ENCODE measurements around the gene DMD.
"Not testable (repeated sequence)": the region's sequence is repeated elsewhere in the genome, so short reads cannot be mapped to it uniquely, and the experiment has no call there.

DMD gene

GRCh38 chrX:32839781-32840180, 371.6 kb downstream of the DMD start:
- no peak for DNase-seq

GRCh38 chrX:32825009-32825408, 386.3 kb downstream of the DMD start:
- no peak for DNase-seq

DNA sequence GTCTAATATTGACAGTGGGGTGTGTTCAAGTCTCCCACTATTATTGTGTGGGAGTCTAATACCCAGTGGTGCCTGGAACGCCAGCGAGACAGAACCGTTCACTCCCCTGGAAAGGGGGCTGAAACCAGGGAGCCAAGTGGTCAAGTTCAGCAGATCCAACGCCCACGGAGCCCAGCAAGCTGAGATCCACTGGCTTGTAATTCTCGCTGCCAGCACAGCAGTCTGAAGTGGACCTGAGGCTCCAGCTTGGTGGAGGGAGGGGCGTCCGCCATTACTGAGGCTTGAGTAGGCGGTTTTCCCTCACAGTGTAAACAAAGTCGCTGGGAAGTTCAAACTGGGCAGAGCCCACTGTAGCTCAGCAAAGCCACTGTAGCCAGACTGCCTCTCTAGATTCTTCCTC, 407.3 kb downstream of the DMD start:
- no peak for DNase-seq

GRCh38 chrX:32798990-32799389, 412.4 kb downstream of the DMD start:
- DNase-seq: no peak

DNA sequence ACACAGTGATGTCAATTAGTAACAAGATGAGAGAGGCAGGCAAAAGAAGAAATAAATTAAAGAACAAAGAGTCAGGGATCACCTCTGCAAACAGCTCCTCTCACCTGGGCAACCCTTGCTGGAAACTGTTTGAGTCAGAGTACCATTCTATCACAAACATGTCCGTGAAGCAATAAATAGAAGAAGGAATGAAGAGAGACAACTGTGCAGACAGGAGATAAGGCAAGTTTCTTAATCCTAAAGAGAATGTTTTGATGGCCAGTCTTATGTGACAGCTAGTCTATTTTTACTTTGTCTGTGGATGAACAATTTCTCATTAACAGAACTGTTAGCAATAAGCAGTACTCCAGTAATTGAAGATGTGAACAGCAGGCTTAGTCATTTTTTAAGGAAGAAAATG, 422.4 kb downstream of the DMD start:
- no peak for DNase-seq

DNA sequence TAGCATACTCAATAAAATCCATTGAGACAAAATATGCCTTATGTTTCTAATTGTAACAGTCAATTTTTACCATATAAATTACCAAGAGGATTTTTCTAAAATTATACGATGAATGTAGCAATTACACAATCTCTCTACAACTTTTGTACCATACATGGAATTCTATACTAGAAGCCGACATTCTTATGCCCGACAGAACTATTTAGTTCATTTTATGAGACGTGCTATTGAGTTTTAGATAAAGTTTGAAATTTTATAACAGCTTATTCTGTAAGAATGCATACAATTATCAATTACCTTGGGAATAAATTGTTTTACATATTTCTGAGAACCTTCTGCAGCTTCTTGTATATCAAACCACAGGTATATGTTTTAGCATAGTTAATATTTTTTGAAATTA, 431.2 kb downstream of the DMD start:
- no peak for DNase-seq

DNA sequence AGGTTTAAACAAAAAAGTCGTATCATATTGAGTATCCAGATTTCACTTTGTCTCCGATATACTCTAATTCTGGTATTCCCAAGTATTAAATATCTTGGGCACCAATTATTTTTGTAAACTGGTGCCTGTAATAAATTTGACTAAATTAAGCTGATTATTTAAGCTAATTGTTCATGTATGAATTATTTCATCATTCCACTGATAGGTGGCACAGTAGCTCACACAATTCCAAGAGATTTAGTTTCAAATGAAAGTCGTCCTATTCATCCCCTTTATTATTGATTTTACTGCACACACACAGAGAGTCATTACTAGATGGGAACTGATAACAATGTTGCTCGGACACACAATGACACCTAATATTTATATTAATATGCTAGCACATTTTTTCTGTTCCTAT, 432.4 kb downstream of the DMD start:
- no peak for DNase-seq

- DNase-seq: no peak
Measured at GRCh38 chrX:32774966-32775365, 436.4 kb downstream of the DMD start.

DNA sequence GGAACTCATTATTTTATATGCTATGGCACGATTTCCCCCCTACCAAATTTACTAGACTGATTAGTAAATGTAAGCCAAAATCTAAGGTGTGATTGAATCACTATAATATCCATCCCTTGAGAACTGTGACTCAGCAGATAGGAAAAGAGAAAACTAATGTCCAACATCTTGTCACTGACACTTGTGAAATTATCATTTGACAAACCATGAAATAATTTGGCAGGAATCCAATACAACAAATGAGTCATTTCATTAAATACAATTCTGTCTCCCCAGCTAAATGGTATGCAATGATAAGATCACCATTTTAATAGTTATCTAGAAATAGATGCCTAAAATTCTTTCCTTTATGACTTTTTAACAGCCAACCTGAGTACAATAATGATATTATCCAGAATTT, 462.3 kb downstream of the DMD start:
- no peak for DNase-seq

- no peak for DNase-seq
Measured at GRCh38 chrX:32745323-32745722, 466.0 kb downstream of the DMD start.

DNA sequence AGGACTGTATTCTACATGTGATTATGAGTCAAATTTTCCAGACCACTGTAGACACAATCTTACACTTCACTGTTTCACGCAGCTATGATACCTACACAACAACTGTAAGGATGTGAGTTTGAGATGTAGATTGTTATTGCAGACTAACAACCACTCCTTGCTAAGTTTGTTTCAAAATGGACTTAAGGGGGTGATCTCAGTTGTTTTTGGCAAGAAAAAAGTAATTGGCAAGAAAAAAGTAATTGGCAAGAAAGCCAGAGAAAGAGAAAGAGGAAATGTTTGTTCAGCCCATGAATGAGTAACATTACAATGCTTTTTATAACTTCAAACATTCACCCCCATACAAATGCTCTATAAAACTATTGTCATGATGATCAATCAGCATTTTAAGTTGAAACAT, 466.4 kb downstream of the DMD start:
- DNase-seq: no peak

GRCh38 chrX:32741910-32742309, 469.4 kb downstream of the DMD start:
- no peak for DNase-seq

DNA sequence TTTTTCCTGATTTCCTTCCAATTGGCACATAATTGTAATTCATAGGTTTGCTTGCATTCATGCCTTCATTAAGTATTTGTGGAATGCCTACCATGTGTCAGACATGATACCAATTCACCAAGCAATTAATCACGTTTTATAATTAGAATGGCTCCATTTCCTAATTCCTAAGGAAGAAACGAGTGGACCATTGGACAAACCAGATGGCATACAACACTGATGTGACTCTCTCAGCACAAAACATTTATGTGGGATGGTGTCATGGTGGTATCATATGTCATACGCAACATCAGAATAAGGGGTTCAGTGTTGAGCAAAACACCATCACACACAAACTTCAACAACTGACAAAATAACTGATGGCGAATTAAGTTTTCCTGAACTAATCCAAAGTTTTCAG, 502.8 kb downstream of the DMD start:
- no peak for DNase-seq

GRCh38 chrX:32705385-32705784, 506.0 kb downstream of the DMD start:
- DNase-seq: not testable (repeated sequence)

GRCh38 chrX:32687379-32687778, 524.0 kb downstream of the DMD start:
- DNase-seq: no peak

DNA sequence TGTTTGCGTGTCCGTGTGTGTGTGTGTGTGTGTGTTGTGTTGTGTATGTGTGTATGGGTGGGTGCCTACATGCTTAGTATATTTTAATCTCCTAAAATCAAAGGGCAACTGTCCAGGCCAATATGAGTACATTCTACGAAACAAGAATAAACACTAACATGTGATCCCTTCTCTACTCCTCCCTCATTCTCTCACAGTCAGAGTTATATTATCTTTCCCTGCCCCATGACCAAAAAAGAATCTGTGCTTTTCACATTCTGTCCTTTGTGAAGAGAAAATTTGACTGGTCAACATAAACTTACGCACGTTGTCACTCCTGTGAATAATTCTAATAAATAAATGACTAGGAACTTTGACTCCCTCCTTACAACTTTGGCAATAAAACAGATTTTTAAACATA, 532.9 kb downstream of the DMD start:
- DNase-seq: no peak

DNA sequence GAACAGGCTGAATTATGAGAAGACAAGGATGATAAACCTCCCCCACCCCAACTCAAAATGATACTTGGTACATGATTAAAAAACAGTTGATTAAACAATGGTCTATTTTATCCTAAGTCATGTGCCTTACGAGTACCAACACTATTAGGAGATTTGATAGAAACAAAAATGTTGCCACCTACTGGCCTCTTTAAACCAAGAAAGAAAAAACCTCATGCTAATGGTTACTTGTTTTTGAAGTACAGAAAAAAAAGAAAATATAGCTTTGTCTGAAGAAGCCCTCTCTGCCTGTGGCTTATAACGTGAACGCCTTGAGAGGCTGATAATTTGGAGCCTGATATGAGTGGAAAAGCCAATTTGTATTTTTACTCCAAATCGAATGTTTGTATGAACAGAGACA, 538.2 kb downstream of the DMD start:
- no peak for DNase-seq

- no peak for DNase-seq
Measured at GRCh38 chrX:32662516-32662915, 548.8 kb downstream of the DMD start.

DNA sequence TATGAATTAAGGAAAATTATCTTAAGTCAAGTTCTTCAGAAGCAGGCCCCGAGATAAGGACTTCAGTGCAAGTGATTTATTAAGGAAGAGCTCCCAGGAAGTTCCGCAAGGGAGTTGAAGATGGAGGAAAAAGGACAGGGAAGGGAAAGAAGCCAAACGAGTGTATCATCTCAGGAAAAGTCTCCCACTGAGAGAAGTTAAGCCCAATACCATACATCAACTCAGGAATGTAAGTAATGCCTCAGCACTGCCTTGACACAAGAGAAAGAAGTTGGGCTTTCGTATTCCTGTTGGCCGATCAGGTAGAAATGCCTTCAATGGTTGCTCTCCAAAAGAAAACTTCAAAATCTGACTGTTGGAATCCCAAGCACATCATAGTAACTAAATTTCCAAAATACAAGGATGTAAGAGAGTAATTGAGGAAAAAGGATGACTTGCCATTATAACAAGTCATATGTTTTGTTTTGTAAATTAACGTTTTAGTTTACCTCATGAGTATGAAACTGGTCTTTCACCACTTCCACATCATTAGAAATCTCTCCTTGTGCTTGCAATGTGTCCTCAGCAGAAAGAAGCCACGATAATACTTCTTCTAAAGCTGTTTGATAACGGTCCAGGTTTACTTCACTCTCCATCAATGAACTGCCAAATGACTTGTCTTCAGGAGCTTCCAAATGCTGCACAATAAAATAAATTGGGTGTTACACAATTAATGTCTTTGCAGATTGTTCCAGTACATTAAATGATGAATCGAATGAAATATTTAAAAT, 566.7 kb downstream of the DMD start:
- DNase-seq: no peak

DNA sequence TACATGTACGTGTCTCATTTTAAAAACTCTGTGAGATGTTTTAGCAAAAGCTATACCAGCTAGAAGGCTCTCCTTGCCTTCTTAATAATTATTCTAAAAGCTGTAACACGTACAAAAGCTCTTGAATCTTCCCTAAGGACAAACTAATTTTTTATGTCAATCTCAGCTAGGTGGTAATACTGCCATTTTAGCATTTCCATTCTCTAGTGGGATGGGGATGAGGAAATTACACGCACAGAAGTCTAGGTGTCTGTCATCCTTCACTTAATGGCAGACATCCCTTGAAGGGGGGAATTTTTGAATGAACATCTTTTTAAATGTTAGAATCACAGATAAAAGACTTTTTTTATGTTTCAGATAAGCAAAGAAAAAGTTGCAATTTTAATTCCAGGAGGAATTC, 569.1 kb downstream of the DMD start:
- DNase-seq: no peak

GRCh38 chrX:32618154-32618553, 593.2 kb downstream of the DMD start:
- DNase-seq: no peak

DNA sequence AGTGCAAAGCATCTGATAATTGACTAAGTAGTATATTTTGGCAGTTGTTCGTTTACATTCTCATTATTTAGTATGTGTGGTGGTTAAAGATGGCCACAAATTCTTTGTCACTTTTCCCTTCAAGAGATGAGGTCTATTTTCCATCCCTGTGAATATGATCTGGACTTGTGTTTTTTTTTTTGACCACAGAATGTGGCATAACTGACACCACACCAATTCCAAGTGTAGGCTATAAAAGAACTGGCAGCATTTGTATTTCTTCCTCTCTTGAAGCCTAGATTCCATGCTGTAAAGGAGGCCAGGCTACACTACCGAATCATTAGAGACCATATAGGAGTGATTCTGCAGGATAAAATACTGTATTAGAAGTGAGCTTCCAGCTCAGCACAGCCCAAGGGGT, 596.6 kb downstream of the DMD start:
- no peak for DNase-seq

- no peak for DNase-seq
Measured at GRCh38 chrX:32599156-32599555, 612.2 kb downstream of the DMD start.

GRCh38 chrX:32598707-32599106, 612.6 kb downstream of the DMD start:
- no peak for DNase-seq

GRCh38 chrX:32597777-32598176, 613.6 kb downstream of the DMD start:
- DNase-seq: no peak

Measured in left hindlimb (tissue), 1 donor.